Activated T-cell treated with anti-CD3 and anti-CD28 coated beads for 4 hours (primary cell): Measurements from ENCODE around the gene PLCD1.

Experiments used
- DNase-seq: peaks from one replicate; pipeline ENCODE4 v3.0.0-alpha.2; 2020

PLCD1 gene

GRCh38 chr3:38016410-38016809 lies 13.0 kb downstream of the PLCD1 start:
- DNase-seq, result no peak

GRCh38 chr3:38015984-38016383 lies 13.5 kb downstream of the PLCD1 start:
- DNase-seq, result no peak

GRCh38 chr3:38015485-38015884 lies 14.0 kb downstream of the PLCD1 start:
- no peak for DNase-seq

- DNase-seq, result no peak
These were observed 18.3 kb downstream of the PLCD1 start for GRCh38 chr3:38011111-38011510.

- no peak for DNase-seq
These were observed 19.4 kb downstream of the PLCD1 start for GRCh38 chr3:38009807-38010591.

GRCh38 chr3:38008971-38009580 lies 20.4 kb downstream of the PLCD1 start:
- DNase-seq, result no peak

GRCh38 chr3:38008191-38008701 lies 21.2 kb downstream of the PLCD1 start:
- DNase-seq, result no peak

GRCh38 chr3:38007754-38008090 lies 21.7 kb downstream of the PLCD1 start:
- no peak for DNase-seq

GRCh38 chr3:38006445-38006995 lies 22.9 kb downstream of the PLCD1 start:
- DNase-seq, result no peak

GRCh38 chr3:38006031-38006430 lies 23.4 kb downstream of the PLCD1 start:
- no peak for DNase-seq

- DNase-seq, result no peak
These were observed 24.1 kb downstream of the PLCD1 start for GRCh38 chr3:38005076-38006020.

GRCh38 chr3:38004415-38005075 lies 24.9 kb downstream of the PLCD1 start:
- peak; percentile 57 for DNase-seq

- DNase-seq, result no peak
These were observed 25.5 kb downstream of the PLCD1 start for GRCh38 chr3:38003817-38004414.

- DNase-seq, result peak; percentile 45
These were observed 26.0 kb downstream of the PLCD1 start for GRCh38 chr3:38003371-38003816.

- DNase-seq, result no peak
These were observed 26.5 kb downstream of the PLCD1 start for GRCh38 chr3:38002940-38003339.

- no peak for DNase-seq
These were observed 27.1 kb downstream of the PLCD1 start for GRCh38 chr3:38002291-38002876.

GRCh38 chr3:38001456-38002081 lies 27.9 kb downstream of the PLCD1 start:
- DNase-seq, result no peak

GRCh38 chr3:38000965-38001455 lies 28.4 kb downstream of the PLCD1 start:
- no peak for DNase-seq

GRCh38 chr3:38000242-38000916 lies 29.1 kb downstream of the PLCD1 start:
- DNase-seq, result no peak

GRCh38 chr3:37999836-38000235 lies 29.6 kb downstream of the PLCD1 start:
- DNase-seq, result no peak
